GM12878 (cell line): Measurements from ENCODE around the gene RAB13.

ENCODE experiments used
- BMI1 ChIP-seq: fragments of 450-650 bp; IDR thresholded peaks from 2 replicates; pipeline ENCODE4 v1.6.1; 2016; ENCODE audit warnings: mild to moderate bottlenecking, moderate library complexity, borderline replicate concordance
- CBX3 ChIP-seq: fragments of 200-600 bp; sonication (generic); IDR thresholded peaks from 2 replicates; pipeline ENCODE4 v1.6.1; 2016; ENCODE audit warnings: low read depth, borderline replicate concordance
- CTCF ChIP-seq, 3 experiments: IDR thresholded peaks in 2 of 3; conservative IDR thresholded peaks in 1 of 3; 2 replicates each; pipeline ENCODE4 v1.5.1; 2011; ENCODE audit warnings: low read depth in 3 of 3, low read length in 3 of 3, mild to moderate bottlenecking in 3 of 3, control low read depth in 2 of 3, moderate library complexity in 2 of 3, inconsistent platforms in 1 of 3, mixed read lengths in 1 of 3; ENCODE audit not compliant: control insufficient read depth in 2 of 3, insufficient read depth in 1 of 3; ENCODE audit errors: extremely low read depth in 1 of 3
- ELK1 ChIP-seq: IDR thresholded peaks from 2 replicates; pipeline ENCODE4 v1.6.1; 2012; ENCODE audit warnings: low read depth, low read length, improper control_type of control experiment
- NFYB ChIP-seq: IDR thresholded peaks from 2 replicates; pipeline ENCODE4 v1.6.1; 2011; ENCODE audit warnings: low read depth, mild to moderate bottlenecking, low read length, improper control_type of control experiment, moderate library complexity; ENCODE audit not compliant: insufficient read depth
- POLR2AphosphoS5 ChIP-seq: IDR thresholded peaks from 2 replicates; pipeline ENCODE4 v1.6.1; 2011; ENCODE audit warnings: mild to moderate bottlenecking, low read length, inconsistent platforms
- REST ChIP-seq: IDR thresholded peaks from 2 replicates; pipeline ENCODE4 v1.6.1; 2012; ENCODE audit warnings: mild to moderate bottlenecking, low read depth, low read length
- STAT3 ChIP-seq: IDR thresholded peaks from 2 replicates; pipeline ENCODE4 v1.6.1; 2011; ENCODE audit warnings: low read depth, low read length, improper control_type of control experiment
- TARDBP ChIP-seq: IDR thresholded peaks from 2 replicates; pipeline ENCODE4 v1.6.1; 2016; ENCODE audit warnings: borderline replicate concordance
- ZNF384 ChIP-seq: IDR thresholded peaks from 2 replicates; pipeline ENCODE4 v1.6.1; 2012; ENCODE audit warnings: low read depth, mild to moderate bottlenecking, low read length, improper control_type of control experiment, borderline replicate concordance

- TF ChIP-seq STAT3: no peak
- no peak for TF ChIP-seq REST
- TF ChIP-seq CBX3: no peak
- peak; percentile 89 for TF ChIP-seq POLR2AphosphoS5
- no peak for TF ChIP-seq TARDBP
- TF ChIP-seq ZNF384: no peak
- TF ChIP-seq CTCF (IDR thresholded peaks at IDR 0.05 in 2 of 3, conservative IDR thresholded peaks at IDR 0.05 in 1 of 3; ENCODE audit: control insufficient read depth in 2 of 3, extremely low read depth in 1 of 3, insufficient read depth in 1 of 3, low read depth in 3 of 3, low read length in 3 of 3): no peak
- TF ChIP-seq BMI1: no peak
- no peak for TF ChIP-seq ELK1
- no peak for TF ChIP-seq NFYB
Measured at GRCh38 chr1:153977250-153978240, 8.6 kb downstream of the RAB13 start, which contains the start of gene JTB.
